HCT116 (cell line): ENCODE results near the gene SCGB1D2. TPM values are rescaled to one million over a fixed set of nuclear protein-coding genes. Genes with fewer than 3 reads are reported as not detected.
A peak's percentile ranks its signal among the peaks of the same experiment; 100 is the strongest.

Experiments used
- ATAC-seq: fragments of 200-7000 bp; cut with Tn5 transposase; 2 replicates; pipeline ENCODE4 v1.9.1; 2020; ENCODE audit warnings: mild to moderate bottlenecking, moderate library complexity
- BruUV-seq: library from RNA; stranded (reverse); fragments of 400-500 nt; replicated peaks from 2 replicates; lab custom pipeline; 2021; lab: Mats Ljungman, UMichigan
- CTCF ChIA-PET: fragments of 300-600 bp; sonication (Branson Sonifier 250); formaldehyde crosslinking; loops from one replicate; lab custom pipeline; 2021; ENCODE audit warnings: antibody characterized with exemption; lab: Charles Lee
- POLR2A ChIA-PET: fragments of 300-600, 350-600 bp; sonication (Branson Sonifier 250); formaldehyde crosslinking; loops from one replicate; lab custom pipeline; 2021; ENCODE audit warnings: antibody characterized with exemption; lab: Charles Lee
- RAD21 ChIA-PET, 2 experiments: fragments of 300-600 bp; sonication (Branson Sonifier 250); formaldehyde crosslinking; loops; one replicate each; lab custom pipeline; 2023; ENCODE audit warnings: low total read pairs in 2 of 2; ENCODE audit not compliant: uncharacterized antibody in 2 of 2, unreplicated experiment in 2 of 2, low non-redundant PET in 1 of 2; lab: Charles Lee
- DNase-seq: peaks from one replicate; pipeline ENCODE4 v3.0.0-alpha.2; 2010; ENCODE audit warnings: low read depth, low spot score
- H2AFZ ChIP-seq: fragments of 200-600 bp; shearing (Covaris generic), sonication (generic); 2 replicates; pipeline ENCODE4 v1.6.1; 2017; ENCODE audit warnings: low read depth, mixed run types, mixed read lengths, antibody characterized with exemption, low read length; ENCODE audit not compliant: poor library complexity, severe bottlenecking
- H3K27ac ChIP-seq: 2 replicates; pipeline ENCODE4 v1.5.1; 2012; ENCODE audit warnings: low read depth, low read length
- H3K27me3 ChIP-seq: fragments of 200-600 bp; sonication (generic); 2 replicates; pipeline ENCODE4 v1.6.1; 2016; ENCODE audit warnings: mixed run types, low read length, mixed read lengths; ENCODE audit not compliant: insufficient read depth
- H3K36me3 ChIP-seq, 2 experiments: fragments of 200-500 bp in 1 of 2; fragments of 200-600 bp in 1 of 2; sonication (Bioruptor generic) in 1 of 2; sonication (generic) in 1 of 2; 2 replicates each; pipeline versions ENCODE4 v1.5.1 to v1.6.1; 2014 to 2016; ENCODE audit warnings: low read length in 2 of 2, inconsistent platforms in 1 of 2, mixed read lengths in 1 of 2, mixed run types in 1 of 2; ENCODE audit not compliant: insufficient read depth in 2 of 2, control insufficient read depth in 1 of 2
- H3K4me1 ChIP-seq, 2 experiments: fragments of 200-600 bp in 1 of 2; sonication (generic) in 1 of 2; 2 replicates each; pipeline versions ENCODE4 v1.5.1 to v1.6.1; 2012 to 2017; ENCODE audit warnings: low read length in 2 of 2, inconsistent platforms in 1 of 2, mild to moderate bottlenecking in 1 of 2, mixed read lengths in 1 of 2, mixed run types in 1 of 2, moderate library complexity in 1 of 2; ENCODE audit not compliant: insufficient read depth in 2 of 2, control insufficient read depth in 1 of 2
- H3K4me2 ChIP-seq: fragments of 200-600 bp; sonication (generic); 2 replicates; pipeline ENCODE4 v1.6.1; 2017; ENCODE audit warnings: mixed run types, low read length, mixed read lengths
- H3K4me3 ChIP-seq, 2 experiments: fragments of 200-600 bp in 1 of 2; sonication (generic) in 1 of 2; replicated peaks in 1 of 2; 2 replicates each; pipeline ENCODE4 v1.5.1; 2011 to 2016; ENCODE audit warnings: low read length in 2 of 2, control low read depth in 1 of 2, low read depth in 1 of 2, mild to moderate bottlenecking in 1 of 2, mixed read lengths in 1 of 2, mixed run types in 1 of 2
- H3K79me2 ChIP-seq: fragments of 200-600 bp; sonication (generic); 2 replicates; pipeline ENCODE4 v1.6.1; 2017; ENCODE audit warnings: mild to moderate bottlenecking, mixed run types, low read length, moderate library complexity, mixed read lengths; ENCODE audit not compliant: insufficient read depth
- H3K9ac ChIP-seq: fragments of 200-600 bp; sonication (generic); 2 replicates; pipeline ENCODE4 v1.6.1; 2016; ENCODE audit warnings: low read length, mixed read lengths
- H3K9me2 ChIP-seq: fragments of 200-600 bp; sonication (generic), shearing (Covaris generic); 2 replicates; pipeline ENCODE4 v1.6.1; 2017; ENCODE audit warnings: mixed run types, mild to moderate bottlenecking, moderate library complexity; ENCODE audit not compliant: insufficient read depth
- H3K9me3 ChIP-seq, 2 experiments: fragments of 200-500 bp in 1 of 2; fragments of 200-600 bp in 1 of 2; sonication (Bioruptor generic) in 1 of 2; sonication (generic) in 1 of 2; 2 replicates each; pipeline ENCODE4 v1.6.1; 2014 to 2017; ENCODE audit warnings: low read length in 2 of 2, mixed read lengths in 2 of 2, inconsistent platforms in 1 of 2, low read depth in 1 of 2, mild to moderate bottlenecking in 1 of 2, mixed run types in 1 of 2, moderate library complexity in 1 of 2; ENCODE audit not compliant: control insufficient read depth in 1 of 2, insufficient read depth in 1 of 2
- H4K20me1 ChIP-seq: fragments of 200-600 bp; sonication (generic), shearing (Covaris generic); 2 replicates; pipeline ENCODE4 v1.6.1; 2017; ENCODE audit warnings: mixed run types, mild to moderate bottlenecking, moderate library complexity; ENCODE audit not compliant: insufficient read depth
- CBX3 ChIP-seq: IDR thresholded peaks from 2 replicates; pipeline ENCODE4 v1.6.1; 2012; ENCODE audit warnings: low read depth
- EZH2 ChIP-seq: fragments of 200-600 bp; sonication (generic); IDR thresholded peaks from 2 replicates; pipeline ENCODE4 v1.6.1; 2017; ENCODE audit warnings: antibody characterized with exemption, mixed run types
- EZH2phosphoT487 ChIP-seq: fragments of 200-600 bp; IDR thresholded peaks from 2 replicates; pipeline ENCODE4 v1.6.1; 2018; ENCODE audit warnings: antibody characterized with exemption, borderline replicate concordance
- JUND ChIP-seq: IDR thresholded peaks from 2 replicates; pipeline ENCODE4 v1.6.1; 2012
- POLR2AphosphoS5 ChIP-seq: IDR thresholded peaks from 2 replicates; pipeline ENCODE4 v1.6.1; 2011; ENCODE audit warnings: mild to moderate bottlenecking, low read depth, low read length, moderate library complexity
- RAD21 ChIP-seq: IDR thresholded peaks from 2 replicates; pipeline ENCODE4 v1.6.1; 2012; ENCODE audit warnings: low read depth, mild to moderate bottlenecking
- ZNF274 ChIP-seq: fragments of 200-500 bp; sonication (Bioruptor generic); IDR thresholded peaks from 2 replicates; pipeline ENCODE4 v1.6.1; 2014; ENCODE audit warnings: mild to moderate bottlenecking, low read depth, low read length, inconsistent platforms
- intact Hi-C: fragments of 100-400 bp; cut with micrococcal nuclease; formaldehyde crosslinking; loops from 2 replicates; pipeline ENCODE4 v1.10.0; 2022
- total RNA-seq: library from RNA; stranded (reverse); gene quantifications from one replicate; pipeline ENCODE4 v1.2.1, GENCODE V29; 2021; ENCODE audit not compliant: unreplicated experiment
- TF ChIP-seq, protein P1 (sequence below), 3 experiments: fragments of 200-600 bp in 1 of 3; sonication (generic) in 1 of 3; IDR thresholded peaks in 2 of 3; conservative IDR thresholded peaks in 1 of 3; 2 replicates each; pipeline ENCODE4 v1.5.1; 2012 to 2017; ENCODE audit warnings: low read depth in 2 of 3, low read length in 2 of 3, antibody characterized with exemption in 1 of 3, borderline replicate concordance in 1 of 3, control low read depth in 1 of 3, mild to moderate bottlenecking in 1 of 3, mixed read lengths in 1 of 3, mixed run types in 1 of 3, moderate library complexity in 1 of 3; ENCODE audit not compliant: insufficient read depth in 1 of 3
- TF ChIP-seq, protein P2 (sequence below): IDR thresholded peaks from 2 replicates; pipeline ENCODE4 v1.6.1; 2012
- TF ChIP-seq, protein P3 (sequence below): IDR thresholded peaks from 2 replicates; pipeline ENCODE4 v1.6.1; 2012

SCGB1D2 gene
- total RNA-seq, 1 experiment from 2014 or later = not detected

DNA sequence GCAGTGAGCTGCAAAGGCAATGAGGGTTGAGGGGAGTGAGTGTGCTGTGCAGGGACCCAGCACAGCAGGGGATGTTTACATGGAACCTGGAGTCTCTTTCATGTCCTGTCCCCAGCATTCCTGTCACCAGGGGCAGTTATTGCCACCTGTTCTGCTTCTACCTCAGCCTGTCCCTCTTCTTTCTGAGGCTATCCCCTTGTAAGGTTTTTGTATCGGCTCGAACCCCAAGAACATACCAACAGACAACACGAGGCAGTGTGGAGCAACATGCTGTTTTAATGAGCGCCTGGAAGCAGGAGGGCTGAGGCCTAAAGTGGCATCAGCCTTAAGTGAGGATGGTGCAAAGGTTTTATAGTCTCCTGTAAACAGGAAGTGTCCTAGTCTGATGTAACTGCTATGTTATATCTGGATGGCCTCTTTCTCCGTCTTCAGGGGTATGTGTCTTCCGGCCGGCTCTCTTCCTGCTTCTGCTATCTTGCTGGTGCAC, 31.8 kb downstream of the SCGB1D2 start:
- no peak overlapping the region for H3K27ac ChIP-seq
- H3K9ac ChIP-seq = no peak overlapping the region
- ATAC-seq (no peak), DNase-seq (no peak)
- no TSS peak for BruUV-seq
- no peaks in the 10 kb centered on the region for H4K20me1 ChIP-seq
- no peaks in the 10 kb centered on the region for H3K9me3 ChIP-seq
- POLR2A ChIA-PET = no interaction called here
- no peaks in the 10 kb centered on the region for H3K36me3 ChIP-seq
- no peaks in the 10 kb centered on the region for H3K4me1 ChIP-seq
- no peak overlapping the region for H2AFZ ChIP-seq
- TF ChIP-seq, protein P1, sequence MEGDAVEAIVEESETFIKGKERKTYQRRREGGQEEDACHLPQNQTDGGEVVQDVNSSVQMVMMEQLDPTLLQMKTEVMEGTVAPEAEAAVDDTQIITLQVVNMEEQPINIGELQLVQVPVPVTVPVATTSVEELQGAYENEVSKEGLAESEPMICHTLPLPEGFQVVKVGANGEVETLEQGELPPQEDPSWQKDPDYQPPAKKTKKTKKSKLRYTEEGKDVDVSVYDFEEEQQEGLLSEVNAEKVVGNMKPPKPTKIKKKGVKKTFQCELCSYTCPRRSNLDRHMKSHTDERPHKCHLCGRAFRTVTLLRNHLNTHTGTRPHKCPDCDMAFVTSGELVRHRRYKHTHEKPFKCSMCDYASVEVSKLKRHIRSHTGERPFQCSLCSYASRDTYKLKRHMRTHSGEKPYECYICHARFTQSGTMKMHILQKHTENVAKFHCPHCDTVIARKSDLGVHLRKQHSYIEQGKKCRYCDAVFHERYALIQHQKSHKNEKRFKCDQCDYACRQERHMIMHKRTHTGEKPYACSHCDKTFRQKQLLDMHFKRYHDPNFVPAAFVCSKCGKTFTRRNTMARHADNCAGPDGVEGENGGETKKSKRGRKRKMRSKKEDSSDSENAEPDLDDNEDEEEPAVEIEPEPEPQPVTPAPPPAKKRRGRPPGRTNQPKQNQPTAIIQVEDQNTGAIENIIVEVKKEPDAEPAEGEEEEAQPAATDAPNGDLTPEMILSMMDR (IDR thresholded peaks at IDR 0.05 in 2 of 3, conservative IDR thresholded peaks at IDR 0.05 in 1 of 3; ENCODE audit: borderline replicate concordance in 1 of 3, insufficient read depth in 1 of 3, low read depth in 2 of 3, low read length in 2 of 3) = 0 out of 6 replicates have a peak, but pooled peaks of 1 of the 3 experiments have one; percentile 4
- TF ChIP-seq, protein P2, sequence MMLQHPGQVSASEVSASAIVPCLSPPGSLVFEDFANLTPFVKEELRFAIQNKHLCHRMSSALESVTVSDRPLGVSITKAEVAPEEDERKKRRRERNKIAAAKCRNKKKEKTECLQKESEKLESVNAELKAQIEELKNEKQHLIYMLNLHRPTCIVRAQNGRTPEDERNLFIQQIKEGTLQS = no peak
- H3K4me3 ChIP-seq = no peak overlapping the region
- intact Hi-C loops = no loop called here
- no peak overlapping the region for H3K4me2 ChIP-seq
- H3K9me2 ChIP-seq = no peaks in the 10 kb centered on the region
- RAD21 ChIA-PET = no interaction called here
- CTCF ChIA-PET = no interaction called here
- no peaks in the 10 kb centered on the region for H3K79me2 ChIP-seq
- H3K27me3 ChIP-seq = 0 out of 2 replicates have a peak, but pooled peaks cover 6% of the 10 kb centered on the region

DNA sequence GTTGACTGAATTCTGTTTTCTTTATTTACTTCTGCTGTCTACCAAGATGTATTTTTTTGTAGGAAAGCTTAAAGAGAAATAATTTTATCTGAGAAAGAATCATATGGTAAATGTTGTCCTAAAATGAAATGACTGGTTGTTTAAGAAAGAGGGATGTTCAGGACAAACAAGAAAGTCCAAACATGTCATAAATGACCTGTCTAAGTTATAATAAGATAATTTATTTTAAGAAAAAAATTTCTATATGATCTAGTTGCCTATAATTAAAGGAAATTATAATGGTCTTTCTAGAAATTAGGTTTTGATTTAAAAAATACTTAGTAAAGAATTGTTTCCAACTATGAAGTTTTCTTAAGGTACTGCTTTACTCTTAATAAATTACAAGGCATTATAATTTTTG, 38.4 kb downstream of the SCGB1D2 start:
- Histone ChIP-seq H2AFZ (no peak overlapping the region), H3K9me3 (0 out of 4 replicates have a peak, but pooled peaks cover 0 to 3% of the 10 kb centered on the region in 2 experiments), H3K9ac (no peak overlapping the region), H4K20me1 (no peaks in the 10 kb centered on the region), H3K4me1 (no peaks in the 10 kb centered on the region), H3K4me3 (no peak overlapping the region), H3K4me2 (no peak overlapping the region), H3K27ac (no peak overlapping the region), H3K36me3 (no peaks in the 10 kb centered on the region), H3K27me3 (no peaks in the 10 kb centered on the region), H3K79me2 (no peaks in the 10 kb centered on the region), H3K9me2 (no peaks in the 10 kb centered on the region)
- DNase-seq (no peak), ATAC-seq (no peak)
- no peak for TF ChIP-seq EZH2phosphoT487
- TF ChIP-seq, protein P3, sequence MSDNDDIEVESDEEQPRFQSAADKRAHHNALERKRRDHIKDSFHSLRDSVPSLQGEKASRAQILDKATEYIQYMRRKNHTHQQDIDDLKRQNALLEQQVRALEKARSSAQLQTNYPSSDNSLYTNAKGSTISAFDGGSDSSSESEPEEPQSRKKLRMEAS = no peak
- no peak for TF ChIP-seq EZH2
- no peak for TF ChIP-seq JUND
- TF ChIP-seq, protein P2 = no peak
- TF ChIP-seq POLR2AphosphoS5 = no peak
- TF ChIP-seq ZNF274 = no peak
- no peak for TF ChIP-seq CBX3
- no peak for TF ChIP-seq RAD21
- ChIA-PET POLR2A (no interaction called here), CTCF (no interaction called here), RAD21 (no interaction called here)
- intact Hi-C loops = no loop called here
- BruUV-seq = no TSS peak
